HG03196 (cell line): ENCODE results near the gene SUCLG2.

Source experiments
- ATAC-seq: cut with Tn5 transposase; IDR thresholded peaks from one replicate; pipeline ENCODE4 v1.9.1; 2021; ENCODE audit not compliant: unreplicated experiment

The SUCLG2 gene

DNA sequence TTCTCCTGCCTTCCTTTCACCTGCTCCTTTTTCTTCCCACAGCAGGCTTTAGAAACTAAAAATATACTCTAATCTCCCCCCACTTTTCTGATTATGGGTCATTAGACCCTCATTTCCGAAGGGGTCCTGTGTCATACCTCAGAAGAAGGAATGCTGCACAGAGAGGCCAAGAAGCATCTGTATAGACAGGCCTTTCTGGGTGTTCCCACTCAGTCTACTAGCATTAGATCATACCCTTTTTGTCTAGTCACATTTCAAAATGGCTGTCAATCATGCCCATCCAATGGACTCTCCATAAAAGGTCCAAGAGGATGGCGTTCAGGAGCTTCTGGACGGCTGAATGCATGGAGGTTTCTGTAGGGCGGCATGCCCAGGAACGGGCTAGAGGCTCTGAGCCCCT is 192.2 kb downstream of the SUCLG2 start:
- ATAC-seq = no peak

DNA sequence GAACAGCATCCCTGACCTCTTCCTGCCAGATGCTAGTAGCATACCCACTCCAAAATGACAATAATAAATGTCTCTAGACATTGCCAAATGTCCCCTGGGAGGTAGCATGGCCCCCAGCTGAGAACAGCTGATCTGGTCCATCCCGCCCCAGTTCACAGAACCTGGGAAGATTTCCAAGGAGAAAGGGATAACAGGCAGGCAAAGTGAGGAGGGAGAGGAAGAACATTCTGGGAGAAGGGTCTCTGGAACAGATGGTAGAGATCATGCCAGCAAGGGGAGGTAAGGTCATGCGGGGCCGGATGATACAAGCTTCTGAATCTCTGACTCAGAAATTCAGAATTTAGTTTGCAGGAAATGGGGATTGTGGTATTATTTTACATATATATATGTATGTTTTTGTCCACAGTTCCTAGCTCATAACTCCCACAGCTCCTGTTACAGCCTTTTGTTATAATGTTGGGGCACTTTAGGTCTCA is 192.7 kb downstream of the SUCLG2 start:
- ATAC-seq = no peak

DNA sequence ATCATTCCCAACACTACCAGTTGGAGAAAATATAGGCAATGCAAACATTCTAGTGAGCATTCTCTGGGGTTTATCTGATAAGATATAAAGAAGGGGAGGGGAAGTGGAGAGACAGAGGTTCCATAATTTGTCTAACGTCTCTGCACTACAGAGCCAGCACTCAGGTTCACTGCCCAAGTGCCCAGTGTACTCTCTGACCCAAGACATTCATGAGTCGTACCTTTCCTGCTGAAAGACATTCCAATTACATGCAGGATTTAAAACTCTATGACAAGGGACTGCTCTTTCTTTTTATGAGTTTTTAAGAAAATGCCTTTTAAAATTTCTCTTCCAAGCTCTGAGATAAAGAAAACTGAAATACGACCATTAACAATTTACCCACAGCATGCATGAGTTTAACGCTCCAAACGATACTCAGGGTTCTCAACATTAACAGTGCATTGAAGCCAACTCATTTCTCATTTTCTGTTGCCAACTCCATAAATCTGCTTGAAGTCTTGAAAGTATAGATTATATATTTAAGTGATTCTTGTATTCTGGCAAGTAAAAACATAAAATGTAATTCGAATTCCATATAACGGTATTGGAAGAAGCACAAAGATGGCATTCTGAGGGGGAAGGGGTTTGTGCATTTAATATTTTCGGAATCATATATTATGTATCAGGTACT is 193.4 kb downstream of the SUCLG2 start:
- no peak for ATAC-seq

DNA sequence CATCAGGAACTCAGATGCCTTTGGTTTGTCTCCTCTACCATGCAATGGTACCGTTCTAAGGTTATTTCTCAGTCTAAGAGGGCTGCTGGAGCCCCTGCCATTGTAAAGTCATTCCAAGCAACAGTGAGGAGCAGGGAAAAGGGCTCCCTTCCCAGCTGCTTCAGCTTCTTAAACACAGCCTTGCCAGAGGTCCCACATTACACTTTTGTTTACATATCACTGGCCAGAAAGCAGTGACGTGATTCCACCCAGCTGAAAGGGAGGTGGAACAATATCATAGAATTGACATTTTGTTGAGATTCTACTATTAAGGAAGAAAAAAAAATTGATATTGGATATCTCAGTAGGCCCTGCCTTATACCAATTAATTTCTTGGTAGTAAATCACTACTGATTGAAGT is 194.6 kb downstream of the SUCLG2 start:
- ATAC-seq = no peak

DNA sequence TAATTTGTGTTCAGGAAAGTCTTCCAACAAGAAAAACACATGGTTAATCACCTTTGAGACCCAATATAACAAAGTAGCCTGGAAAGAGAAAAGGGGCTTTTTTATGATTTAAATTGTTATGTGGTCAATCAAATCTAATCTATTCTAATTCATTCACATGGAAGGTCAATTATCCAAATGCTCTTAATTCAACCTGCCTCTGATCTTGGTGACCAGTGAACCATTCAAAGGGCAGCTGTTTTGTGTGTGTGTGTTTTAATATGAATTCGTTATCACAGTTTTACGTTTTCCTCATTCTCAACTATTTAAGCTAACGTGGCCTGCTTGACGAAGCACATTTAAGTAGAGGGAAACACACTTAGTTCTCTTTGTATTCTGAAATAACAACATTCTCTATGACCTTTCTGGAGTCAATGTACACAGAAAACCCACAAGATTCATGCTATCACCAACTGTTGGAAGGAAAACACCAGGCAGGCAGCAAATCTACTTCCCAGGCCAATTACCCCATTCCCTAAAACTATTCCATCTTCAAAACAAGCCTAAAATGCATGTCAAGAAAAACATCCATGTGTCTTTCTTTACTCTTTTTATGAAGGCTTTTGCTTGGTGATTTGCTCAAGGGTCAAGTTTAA is 195.4 kb downstream of the SUCLG2 start:
- no peak for ATAC-seq

DNA sequence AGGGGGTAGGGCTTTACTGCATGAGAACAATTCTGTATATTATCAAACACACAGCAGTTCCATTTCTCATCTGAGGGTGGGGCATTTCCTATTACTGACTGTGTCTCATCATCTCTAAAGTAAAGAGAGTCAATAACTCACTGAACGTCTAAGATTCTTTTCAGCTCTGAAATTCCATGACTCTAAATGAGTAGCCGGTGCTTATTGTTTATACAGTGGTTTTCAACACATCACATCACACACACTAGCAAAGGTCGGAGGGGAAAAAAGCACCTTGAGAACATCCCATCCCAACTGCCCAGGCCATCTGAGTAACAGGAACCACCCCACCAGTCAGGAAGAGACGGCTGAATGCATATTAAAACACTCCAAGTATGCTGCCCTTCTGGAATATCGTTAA is 196.0 kb downstream of the SUCLG2 start:
- no peak for ATAC-seq

DNA sequence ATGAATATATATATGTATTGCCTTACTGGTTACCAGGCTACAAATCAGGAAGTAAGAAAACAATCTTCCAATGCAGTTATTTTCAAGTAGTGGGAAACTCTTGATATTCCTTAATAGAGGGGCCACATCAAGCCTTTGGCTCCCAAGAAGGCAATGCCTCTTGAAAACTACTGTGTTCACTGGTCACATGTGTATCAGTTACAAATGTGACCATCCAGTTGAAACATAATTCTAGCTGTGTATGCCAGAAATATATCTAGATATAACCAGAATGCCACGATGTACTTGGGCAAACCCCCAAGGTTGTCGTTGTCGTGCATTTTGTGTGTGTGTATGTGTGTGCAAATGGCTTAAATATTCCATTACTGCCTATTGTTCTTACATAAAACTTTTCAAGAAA is 200.8 kb downstream of the SUCLG2 start:
- ATAC-seq = no peak

DNA sequence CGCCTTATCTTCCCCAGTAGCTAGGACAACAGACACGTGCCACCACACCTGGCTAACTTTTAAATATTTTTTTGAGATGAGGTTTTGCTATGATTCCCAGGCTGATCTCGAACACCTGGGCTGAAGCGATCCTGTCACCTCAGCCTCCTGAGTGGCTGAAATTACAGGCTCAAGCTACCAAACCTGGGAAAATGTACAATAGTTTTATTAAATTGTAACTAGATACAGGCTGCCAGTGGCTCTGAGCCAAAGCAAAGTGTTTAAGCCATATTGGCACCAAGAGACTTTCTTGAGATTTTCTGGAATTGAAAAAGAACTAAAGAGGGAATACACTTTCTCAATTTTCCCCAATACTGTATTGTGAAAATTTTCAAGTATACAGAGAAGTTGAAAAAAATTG is 204.3 kb downstream of the SUCLG2 start:
- ATAC-seq = no peak

DNA sequence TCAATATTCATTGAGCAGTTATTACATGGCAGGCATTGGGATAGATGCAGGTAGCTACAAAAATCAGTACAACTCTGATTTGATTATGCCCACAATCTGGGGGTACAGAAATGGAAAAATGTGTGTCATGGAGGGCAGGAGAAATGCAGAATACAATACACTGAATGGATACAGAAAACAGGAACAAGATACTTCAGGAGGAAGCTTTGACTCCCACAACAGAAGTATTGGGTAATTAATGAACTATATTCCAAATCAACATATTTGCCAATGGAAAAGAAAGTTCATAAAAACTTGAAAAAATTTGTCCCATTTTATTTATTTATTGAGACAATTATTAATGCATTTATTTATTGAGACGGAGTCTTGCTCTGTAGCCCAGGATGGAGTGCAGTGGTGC is 207.0 kb downstream of the SUCLG2 start:
- no peak for ATAC-seq

DNA sequence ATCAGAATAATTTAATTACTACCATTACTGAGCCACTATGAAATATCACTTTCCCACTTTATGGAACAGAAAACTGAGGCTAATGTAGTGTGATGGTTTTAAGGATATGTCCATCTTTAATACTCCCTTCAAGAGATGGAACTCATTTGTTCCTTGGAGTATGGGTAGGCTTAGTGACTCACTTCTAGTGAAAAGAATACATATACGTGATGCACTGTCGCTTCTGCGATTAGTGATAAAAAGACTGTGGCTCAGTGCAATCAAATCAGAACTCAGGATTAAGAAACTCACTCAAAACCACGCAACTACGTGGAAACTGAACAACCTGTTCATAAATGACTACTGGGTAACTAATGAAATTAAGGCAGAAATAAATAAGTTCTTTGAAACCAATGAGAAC is 216.6 kb downstream of the SUCLG2 start:
- no peak for ATAC-seq

DNA sequence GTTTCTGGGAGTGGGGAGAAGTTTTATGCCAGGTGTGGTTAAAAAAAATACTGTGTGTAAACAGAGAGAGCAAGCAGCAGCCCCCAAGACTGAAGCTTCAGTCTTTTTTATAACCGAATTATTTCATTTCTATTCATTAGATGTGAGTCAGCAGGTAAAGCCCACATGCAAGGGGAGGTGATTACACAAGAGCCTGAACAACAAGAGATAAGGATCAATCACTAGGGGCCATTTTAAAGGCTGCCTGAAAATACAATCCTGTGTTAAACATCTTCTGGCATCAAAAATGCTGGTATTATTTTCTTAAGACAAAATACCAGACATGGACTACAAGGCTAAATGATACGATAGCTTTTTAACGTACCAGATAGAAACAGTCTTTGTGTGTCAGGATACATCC is 217.3 kb downstream of the SUCLG2 start:
- no peak for ATAC-seq

DNA sequence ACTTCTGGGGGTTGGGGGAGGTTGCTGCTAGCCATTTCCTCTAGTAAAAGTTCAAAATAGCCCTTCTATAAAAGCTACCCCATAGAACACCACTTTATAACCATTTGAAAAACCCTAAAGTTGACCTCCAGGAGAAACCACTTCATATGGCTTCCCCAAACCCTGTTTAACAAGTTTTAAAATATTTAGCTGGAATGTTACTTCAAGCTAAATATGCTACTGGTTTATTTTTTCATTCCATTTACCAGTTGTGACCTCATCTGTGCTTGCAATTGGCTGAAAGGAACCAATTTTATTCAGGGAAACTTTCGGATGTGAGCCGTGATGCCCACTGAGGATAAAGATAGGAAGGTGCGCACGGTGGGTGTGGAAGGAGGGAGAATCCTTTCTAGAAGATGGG is 221.3 kb downstream of the SUCLG2 start:
- ATAC-seq = no peak

DNA sequence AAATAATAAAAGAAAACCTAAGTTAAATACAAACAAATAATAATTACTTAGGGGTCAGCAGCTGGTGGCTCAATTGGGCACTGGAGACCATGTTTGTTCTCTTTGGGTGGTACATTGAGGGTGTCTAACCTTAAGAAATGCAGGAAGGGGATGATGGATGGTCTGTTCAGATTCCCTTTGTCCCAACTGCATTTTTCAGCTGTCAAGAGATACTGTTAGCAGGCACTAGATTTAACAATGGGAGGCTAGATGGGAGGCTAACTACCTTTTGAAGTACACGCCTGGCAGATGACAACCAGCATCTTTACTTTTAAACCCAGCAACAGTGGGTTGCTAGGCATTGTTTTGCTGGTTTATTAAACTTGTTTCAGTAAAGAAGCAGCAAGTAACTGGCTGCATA is 222.5 kb downstream of the SUCLG2 start:
- no peak for ATAC-seq

DNA sequence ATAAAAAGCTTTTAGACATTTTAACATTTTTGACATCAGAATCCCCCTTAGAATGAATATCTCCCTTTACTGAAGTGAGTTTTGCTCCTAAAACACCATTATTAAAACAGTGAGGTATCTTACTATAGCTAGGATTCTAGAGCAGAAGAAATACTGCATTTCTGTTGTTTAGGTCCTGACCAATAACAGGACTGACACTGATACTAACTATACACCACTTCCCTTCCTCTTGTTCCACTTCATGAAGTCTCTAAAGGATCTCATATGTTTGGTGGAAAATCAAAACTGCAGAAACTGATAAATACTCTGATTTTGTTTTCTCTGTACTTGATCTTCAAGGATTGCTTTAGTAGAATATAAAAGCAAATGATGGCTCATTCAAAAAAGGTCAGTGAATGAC is 230.7 kb downstream of the SUCLG2 start:
- ATAC-seq = no peak

DNA sequence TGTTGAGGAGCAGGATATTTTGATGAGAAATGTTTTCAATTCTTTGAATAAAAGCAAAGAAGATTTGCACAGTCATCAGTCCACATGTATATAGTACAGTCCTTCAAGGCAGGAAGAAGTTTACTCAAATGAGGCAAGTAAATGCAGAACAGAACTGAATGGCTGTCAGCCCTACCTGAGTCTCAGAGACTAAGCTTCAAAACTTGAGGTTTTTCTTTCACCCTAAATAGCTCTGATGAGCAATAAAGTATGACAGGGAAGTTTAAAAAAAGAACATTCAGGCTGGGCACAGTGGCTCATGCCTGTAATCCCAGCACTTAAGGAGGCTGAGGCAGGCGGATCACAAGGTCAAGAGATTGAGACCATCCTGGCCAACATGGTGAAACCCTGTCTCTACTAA is 232.5 kb downstream of the SUCLG2 start:
- ATAC-seq = no peak

DNA sequence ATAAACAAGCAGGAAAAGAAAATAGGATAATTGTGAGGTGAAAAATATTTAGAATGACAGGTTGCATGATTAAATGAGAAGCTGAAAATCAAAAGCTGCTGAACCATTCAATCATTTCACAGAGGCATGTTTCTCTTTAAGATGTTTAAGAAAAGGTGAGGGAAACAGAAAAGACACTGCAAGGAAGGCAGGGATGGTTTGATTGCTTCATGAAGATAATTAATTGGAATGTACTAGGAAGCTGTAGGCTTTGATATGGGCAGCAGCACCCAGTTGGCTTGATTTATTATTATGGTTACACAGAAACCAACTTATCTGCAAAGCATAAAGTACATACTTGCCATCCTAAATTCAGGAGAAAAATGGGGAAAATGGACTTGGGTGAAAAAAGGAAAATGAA is 234.6 kb downstream of the SUCLG2 start:
- ATAC-seq = no peak

DNA sequence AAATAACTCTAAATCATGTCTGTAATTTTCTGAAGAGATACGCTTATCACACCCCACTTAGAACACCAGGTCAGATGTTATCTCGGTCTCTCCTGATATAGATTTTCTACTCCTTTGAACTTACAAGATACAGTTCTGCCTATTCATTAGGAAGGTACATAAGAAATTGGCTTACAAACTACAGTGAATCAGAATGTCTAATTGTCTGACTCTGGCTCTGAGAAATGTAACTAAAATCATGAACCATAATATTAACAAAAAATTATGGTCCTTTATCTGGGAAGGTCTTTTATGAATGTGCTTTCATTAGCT is 235.2 kb downstream of the SUCLG2 start:
- ATAC-seq = no peak

DNA sequence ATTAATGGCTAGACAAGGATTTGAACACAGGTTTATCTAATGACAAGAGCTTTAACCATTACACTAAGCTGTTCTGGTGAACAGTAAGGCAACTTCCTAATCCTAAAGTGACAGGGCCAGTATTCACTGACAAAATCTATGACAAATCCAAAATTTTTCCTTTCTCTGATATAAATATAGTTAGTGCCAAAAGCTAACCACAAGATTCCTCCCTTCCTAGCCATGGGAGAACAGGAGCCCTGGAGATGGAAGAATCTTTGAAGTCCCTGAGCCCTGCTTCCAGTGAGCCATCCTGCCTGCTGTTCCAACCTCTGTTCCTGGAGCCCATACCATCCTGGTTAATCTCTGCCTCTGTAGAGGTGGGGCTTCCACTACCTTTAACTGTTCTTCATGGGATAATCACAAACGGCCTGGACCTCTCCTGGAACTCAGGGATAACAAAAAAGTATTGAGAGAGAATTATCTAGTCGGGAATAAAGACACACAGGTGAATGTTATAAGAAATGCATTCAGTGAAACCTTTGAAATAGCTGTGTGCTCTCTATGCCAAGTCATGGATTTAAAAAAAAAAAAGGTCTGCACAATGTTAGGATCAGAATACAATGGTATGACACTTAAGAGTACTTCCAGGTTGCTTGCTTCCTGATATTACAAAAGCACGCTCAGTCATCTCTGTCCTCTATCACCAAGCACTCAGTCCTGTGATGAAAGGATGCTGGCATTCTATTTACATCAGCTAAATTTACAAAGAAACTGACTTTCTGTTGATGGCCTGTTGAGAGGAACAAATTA is 235.8 kb downstream of the SUCLG2 start:
- no peak for ATAC-seq

DNA sequence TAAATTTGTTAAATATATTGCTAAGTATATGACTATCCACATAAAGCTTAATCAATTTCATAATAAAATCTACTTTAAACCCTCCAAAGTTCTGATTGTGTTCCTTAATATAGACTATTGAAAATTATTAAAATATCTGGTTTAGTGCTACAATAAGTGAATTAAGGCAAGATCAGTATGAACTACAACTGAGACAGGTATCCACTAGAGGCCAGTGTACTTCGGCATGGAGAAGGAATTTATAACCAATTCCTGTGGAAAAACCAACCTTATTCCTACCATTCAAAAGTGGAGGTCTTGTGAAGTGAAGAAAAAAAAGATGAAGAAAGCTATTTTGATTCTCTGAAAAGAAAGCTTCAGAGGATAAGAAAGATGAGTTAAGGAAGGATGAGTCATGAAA is 237.7 kb downstream of the SUCLG2 start:
- ATAC-seq = no peak

DNA sequence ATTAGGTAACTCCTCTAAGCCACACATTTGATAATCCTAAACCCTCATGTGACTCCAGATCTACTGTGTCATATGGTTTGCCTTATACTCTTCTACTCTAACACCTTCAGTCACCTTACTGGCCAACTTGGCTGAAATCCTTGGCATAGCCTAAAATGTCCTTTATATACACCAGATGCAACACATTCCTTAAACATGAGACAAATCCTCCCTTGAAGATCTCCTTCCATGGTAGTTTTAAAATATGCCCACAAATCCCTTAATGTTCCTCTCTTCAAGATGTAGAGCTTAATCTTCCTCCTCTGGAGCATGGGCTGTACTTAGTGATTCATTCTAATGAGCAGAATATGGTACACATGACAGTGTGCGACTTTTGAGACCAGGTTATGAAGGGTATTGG is 238.9 kb downstream of the SUCLG2 start:
- no peak for ATAC-seq

DNA sequence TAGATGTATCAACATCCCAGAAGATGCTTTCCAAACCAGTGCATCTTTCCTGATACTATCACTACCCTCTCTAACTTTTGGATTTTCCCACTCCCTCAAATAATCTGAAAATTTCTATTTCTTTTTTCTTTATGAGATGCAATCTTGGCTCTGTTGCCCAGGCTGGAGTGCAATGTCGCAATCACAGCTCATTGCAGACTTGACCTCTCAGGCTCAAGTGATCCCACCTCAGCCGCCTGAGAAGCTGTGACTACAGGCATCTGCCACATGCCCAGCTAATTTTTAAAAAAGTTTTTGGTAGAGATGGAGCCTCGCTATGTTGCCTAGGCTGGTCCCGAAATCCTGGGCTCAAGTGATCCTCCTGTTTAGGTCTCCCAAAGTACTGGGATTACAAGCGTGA is 239.7 kb downstream of the SUCLG2 start:
- no peak for ATAC-seq

DNA sequence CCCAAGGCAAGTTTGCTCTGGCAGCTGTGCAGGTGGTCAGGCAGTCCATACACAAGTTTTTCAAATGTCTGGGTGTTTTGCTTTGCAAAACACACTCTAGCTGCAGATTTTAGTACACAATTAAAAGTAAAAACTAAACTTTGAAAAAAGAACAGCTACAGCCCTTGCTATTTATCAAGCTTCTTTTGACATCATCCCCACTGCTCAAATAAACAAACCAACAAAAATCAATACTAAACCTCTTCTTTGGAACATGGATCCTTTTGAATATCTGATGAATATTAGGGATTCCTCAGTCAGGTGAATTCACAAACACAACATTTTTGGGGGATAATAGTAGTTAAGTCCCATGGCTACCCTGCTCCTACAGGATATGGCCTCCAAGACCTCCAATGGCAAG is 249.2 kb downstream of the SUCLG2 start:
- no peak for ATAC-seq
